Activated CD4-positive, alpha-beta T cell treated with anti-CD3 and anti-CD28 coated beads, Interleukin-2, amount 10 ng/mL, durations not matched to agents 24 days and 14 days (primary cell): ENCODE data around the gene EML4. TPM values are rescaled to one million over a fixed set of nuclear protein-coding genes. Genes with fewer than 3 reads are reported as not detected.

Source experiments
- DNase-seq: peaks from one replicate; pipeline ENCODE4 v3.0.0; 2022
- H3K27ac Mint-ChIP-seq: one replicate; pipeline ENCODE4 v1.8.0; 2022; ENCODE audit warnings: mild to moderate bottlenecking, mixed read lengths
- H3K27me3 Mint-ChIP-seq: one replicate; pipeline ENCODE4 v1.8.0; 2022; ENCODE audit warnings: mixed read lengths
- H3K36me3 Mint-ChIP-seq: one replicate; pipeline ENCODE4 v1.8.0; 2022; ENCODE audit warnings: low read depth, mild to moderate bottlenecking, mixed read lengths
- H3K4me1 Mint-ChIP-seq: one replicate; pipeline ENCODE4 v1.8.0; 2021; ENCODE audit warnings: mixed read lengths
- H3K4me3 Mint-ChIP-seq: one replicate; pipeline ENCODE4 v1.8.0; 2022; ENCODE audit warnings: mild to moderate bottlenecking, moderate library complexity, mixed read lengths
- H3K9me3 Mint-ChIP-seq: one replicate; pipeline ENCODE4 v1.8.0; 2021; ENCODE audit warnings: mixed read lengths
- intact Hi-C: fragments of 100-400 bp; cut with micrococcal nuclease; formaldehyde crosslinking; loops from one replicate; pipeline ENCODE4 v1.15.1; 2023
- total RNA-seq: library from RNA; stranded (reverse); gene quantifications from 2 replicates; pipeline ENCODE4 v1.2.3, GENCODE V29; 2022

EML4 gene
- total RNA-seq, 1 donor from 2014 or later = 51.3 TPM

DNA sequence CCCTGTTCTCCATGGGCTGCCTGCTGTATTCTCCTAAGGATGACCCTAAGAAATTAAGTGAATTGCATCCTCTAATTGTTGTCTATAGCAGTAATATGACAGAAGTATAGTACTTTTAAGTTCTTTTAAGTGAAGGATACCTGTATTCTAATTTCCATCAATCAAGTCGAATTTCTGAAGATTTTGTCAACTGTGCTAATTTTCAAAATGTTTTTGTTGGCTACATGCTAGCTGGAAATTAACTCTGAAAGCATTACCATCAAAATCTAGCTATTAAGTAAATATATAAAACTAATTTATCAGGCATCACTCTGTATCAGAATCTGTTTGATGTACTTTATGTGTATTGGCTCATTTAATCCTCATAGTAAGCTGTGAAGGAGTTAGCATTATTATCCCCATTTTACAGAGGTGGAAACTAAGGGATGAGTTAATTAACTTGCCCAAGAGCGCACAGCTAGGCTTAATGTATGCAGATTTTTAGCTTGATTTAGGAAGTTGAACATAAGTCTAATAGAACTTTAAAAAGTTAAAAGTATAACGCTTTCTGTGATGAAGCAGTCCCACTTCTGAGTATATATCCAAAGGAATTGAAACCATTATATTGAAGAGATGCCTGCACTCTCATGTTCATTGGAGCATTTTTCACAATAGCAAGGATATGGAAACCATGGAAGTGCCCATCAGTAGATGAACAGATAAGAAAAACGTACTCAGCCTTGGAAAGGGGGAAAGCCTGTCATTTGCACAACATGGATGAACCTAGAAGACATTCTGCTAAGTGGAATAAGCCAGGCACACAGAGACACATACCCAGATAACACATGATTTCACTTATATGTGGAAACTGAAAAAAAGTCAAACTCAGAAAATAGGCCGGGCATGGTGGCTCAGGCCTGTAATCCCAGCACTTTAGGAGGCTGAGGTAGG is 32.0 kb downstream of the EML4 start:
- H3K27me3 Mint-ChIP-seq = no peaks in the 10 kb centered on the region
- H3K4me3 Mint-ChIP-seq = no peak overlapping the region
- intact Hi-C loops = no loop called here
- no peak overlapping the region for H3K27ac Mint-ChIP-seq
- H3K9me3 Mint-ChIP-seq = no peaks in the 10 kb centered on the region
- no peak for DNase-seq
- H3K4me1 Mint-ChIP-seq = peaks cover 34% of the 10 kb centered on the region
- H3K36me3 Mint-ChIP-seq = peaks cover 11% of the 10 kb centered on the region

DNA sequence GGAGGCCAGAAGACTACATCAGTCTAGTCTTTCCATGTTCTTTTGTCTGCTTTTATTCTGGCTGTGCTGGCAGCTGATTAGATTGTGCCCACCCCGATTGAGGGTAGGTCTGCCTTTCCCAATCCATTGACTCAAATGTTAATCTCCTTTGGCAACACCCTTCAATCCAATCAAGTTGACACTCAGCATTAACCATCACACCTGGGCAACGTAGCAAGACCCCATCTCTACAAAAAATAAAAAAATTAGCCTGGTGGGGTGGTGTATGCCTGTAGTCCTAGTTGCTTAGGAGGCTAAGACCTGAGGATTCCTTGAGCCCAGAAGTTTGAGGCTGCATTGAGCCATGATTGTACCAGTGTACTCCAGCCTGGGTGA is 33.5 kb downstream of the EML4 start:
- DNase-seq = no peak
- peaks cover 27% of the 10 kb centered on the region for H3K4me1 Mint-ChIP-seq
- H3K27ac Mint-ChIP-seq = no peak overlapping the region
- H3K36me3 Mint-ChIP-seq = peaks cover 11% of the 10 kb centered on the region
- intact Hi-C loops = no loop called here
- H3K4me3 Mint-ChIP-seq = no peak overlapping the region
- no peaks in the 10 kb centered on the region for H3K27me3 Mint-ChIP-seq
- no peaks in the 10 kb centered on the region for H3K9me3 Mint-ChIP-seq

DNA sequence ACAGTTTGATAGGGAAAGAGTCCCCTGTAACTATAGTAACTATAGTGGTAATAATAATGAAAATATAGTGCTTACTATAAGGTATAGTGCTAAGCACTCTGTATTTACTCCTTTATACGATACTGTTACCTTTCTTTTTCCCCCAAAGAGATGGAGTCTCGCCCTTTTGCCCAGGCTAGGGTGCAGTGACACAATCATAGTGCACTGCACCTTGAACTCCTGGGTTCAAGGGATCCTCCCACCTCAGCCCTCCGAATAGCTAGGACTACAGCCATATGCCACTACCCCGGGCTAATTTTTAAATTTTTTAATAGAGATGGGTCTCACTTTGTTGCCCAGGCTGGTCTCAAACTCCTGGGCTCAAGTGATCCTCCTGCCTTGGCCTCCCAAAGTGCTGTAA is 34.6 kb downstream of the EML4 start:
- Mint-ChIP-seq H3K27me3 (no peaks in the 10 kb centered on the region), H3K4me1 (peaks cover 17% of the 10 kb centered on the region)
- intact Hi-C loops = no loop called here

DNA sequence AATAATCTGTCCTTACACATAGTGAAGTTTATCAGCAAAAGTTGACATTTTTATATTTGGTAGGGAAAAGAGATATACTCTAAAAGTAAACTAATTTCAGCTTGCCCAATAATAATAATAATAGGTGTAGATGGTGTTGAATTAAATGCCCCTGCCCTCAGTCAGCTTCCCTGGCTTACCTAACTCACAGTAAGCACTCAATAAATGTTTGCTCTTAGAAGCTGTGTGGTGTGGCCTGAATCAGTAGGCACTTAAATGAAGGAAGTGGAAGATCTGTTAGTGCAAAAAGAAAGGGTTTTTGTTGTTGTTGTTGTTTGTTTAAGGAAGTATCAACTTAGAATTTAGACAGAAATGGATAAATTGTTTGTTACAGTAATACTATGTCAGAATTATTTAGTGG is 36.2 kb downstream of the EML4 start:
- Mint-ChIP-seq H3K4me3 (no peak overlapping the region), H3K27ac (no peak overlapping the region), H3K36me3 (peaks cover 6% of the 10 kb centered on the region), H3K27me3 (no peaks in the 10 kb centered on the region), H3K9me3 (no peaks in the 10 kb centered on the region), H3K4me1 (peaks cover 12% of the 10 kb centered on the region)
- DNase-seq = no peak
- intact Hi-C loops = no loop called here

More for the DNA sequence above, 34.6 kb downstream of the EML4 start:
- no peaks in the 10 kb centered on the region for H3K9me3 Mint-ChIP-seq
- H3K27ac Mint-ChIP-seq = no peak overlapping the region
- H3K36me3 Mint-ChIP-seq = peaks cover 8% of the 10 kb centered on the region
- H3K4me3 Mint-ChIP-seq = no peak overlapping the region
- no peak for DNase-seq

DNA sequence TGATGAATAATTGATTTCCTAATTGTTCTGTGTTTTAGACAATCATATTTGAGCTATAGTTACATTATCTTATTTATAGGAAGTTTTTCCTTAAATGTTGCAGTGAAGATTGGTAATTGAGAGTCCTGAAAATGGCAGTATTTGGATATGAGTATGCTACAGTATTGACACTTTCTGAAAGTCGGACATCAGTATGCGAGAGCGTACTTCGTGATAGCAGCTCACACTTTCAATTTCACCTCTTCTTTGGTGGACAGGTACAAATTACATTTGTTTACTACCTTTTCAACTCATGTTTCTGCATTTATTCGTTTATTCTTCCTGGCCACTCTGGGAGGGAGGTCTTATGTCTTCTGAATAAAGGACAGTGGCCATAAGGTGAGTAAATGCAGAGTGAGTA is 38.7 kb downstream of the EML4 start:
- no peaks in the 10 kb centered on the region for H3K27me3 Mint-ChIP-seq
- H3K27ac Mint-ChIP-seq = no peak overlapping the region
- no peak overlapping the region for H3K4me3 Mint-ChIP-seq
- peaks cover 12% of the 10 kb centered on the region for H3K36me3 Mint-ChIP-seq
- no peak for DNase-seq
- H3K9me3 Mint-ChIP-seq = no peaks in the 10 kb centered on the region
- H3K4me1 Mint-ChIP-seq = peaks cover 12% of the 10 kb centered on the region
- intact Hi-C loops = no loop called here

GRCh38 chr2:42210203-42210602 is 41.0 kb downstream of the EML4 start:
- Mint-ChIP-seq H3K9me3 (no peaks in the 10 kb centered on the region), H3K4me1 (peaks cover 12% of the 10 kb centered on the region), H3K4me3 (no peak overlapping the region), H3K27ac (no peak overlapping the region), H3K27me3 (no peaks in the 10 kb centered on the region), H3K36me3 (peaks cover 12% of the 10 kb centered on the region)
- intact Hi-C loops = no loop called here
- DNase-seq = no peak

GRCh38 chr2:42211291-42211690 is 42.1 kb downstream of the EML4 start:
- intact Hi-C loops = no loop called here
- DNase-seq = no peak
- no peaks in the 10 kb centered on the region for H3K9me3 Mint-ChIP-seq
- peaks cover 9% of the 10 kb centered on the region for H3K36me3 Mint-ChIP-seq
- H3K27ac Mint-ChIP-seq = no peak overlapping the region
- no peak overlapping the region for H3K4me3 Mint-ChIP-seq
- H3K4me1 Mint-ChIP-seq = peaks cover 9% of the 10 kb centered on the region
- no peaks in the 10 kb centered on the region for H3K27me3 Mint-ChIP-seq

GRCh38 chr2:42214669-42215068 is 45.5 kb downstream of the EML4 start:
- peaks cover 19% of the 10 kb centered on the region for H3K4me1 Mint-ChIP-seq
- intact Hi-C loops = no loop called here
- H3K27me3 Mint-ChIP-seq = no peaks in the 10 kb centered on the region
- H3K4me3 Mint-ChIP-seq = no peak overlapping the region
- no peak for DNase-seq
- H3K27ac Mint-ChIP-seq = no peak overlapping the region
- H3K36me3 Mint-ChIP-seq = peaks cover 14% of the 10 kb centered on the region
- H3K9me3 Mint-ChIP-seq = no peaks in the 10 kb centered on the region

- Mint-ChIP-seq H3K4me1 (peaks cover 19% of the 10 kb centered on the region), H3K27ac (no peak overlapping the region), H3K9me3 (no peaks in the 10 kb centered on the region), H3K4me3 (no peak overlapping the region), H3K36me3 (peaks cover 12% of the 10 kb centered on the region), H3K27me3 (no peaks in the 10 kb centered on the region)
- no peak for DNase-seq
- intact Hi-C loops = no loop called here
These were observed 47.5 kb downstream of the EML4 start for GRCh38 chr2:42216694-42217093.

DNA sequence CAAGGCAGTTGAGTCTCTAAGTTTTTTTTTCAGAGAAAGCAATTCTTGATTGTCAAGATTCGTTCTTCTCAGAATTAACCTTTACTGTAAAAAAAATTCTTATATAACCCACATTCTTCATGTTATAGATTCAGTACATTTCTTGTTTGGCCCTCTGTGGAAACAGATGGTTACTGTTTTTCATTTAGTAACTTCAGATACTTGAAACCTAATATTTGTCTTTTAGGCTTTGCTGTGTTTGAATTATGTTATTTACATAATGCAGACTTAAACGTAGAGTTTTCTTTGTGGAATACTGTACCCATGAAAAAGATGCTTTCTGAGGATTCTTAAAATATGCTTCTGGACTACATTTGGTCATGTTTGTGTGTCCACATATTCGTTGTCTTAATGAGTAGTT is 48.2 kb downstream of the EML4 start:
- Mint-ChIP-seq H3K27ac (no peak overlapping the region), H3K9me3 (no peaks in the 10 kb centered on the region), H3K4me3 (no peak overlapping the region), H3K36me3 (peaks cover 12% of the 10 kb centered on the region), H3K27me3 (no peaks in the 10 kb centered on the region), H3K4me1 (peaks cover 19% of the 10 kb centered on the region)
- intact Hi-C loops = no loop called here
- no peak for DNase-seq

GRCh38 chr2:42217914-42218313 is 48.8 kb downstream of the EML4 start:
- Mint-ChIP-seq H3K4me3 (no peak overlapping the region), H3K4me1 (peaks cover 19% of the 10 kb centered on the region), H3K36me3 (peaks cover 12% of the 10 kb centered on the region), H3K9me3 (no peaks in the 10 kb centered on the region), H3K27me3 (no peaks in the 10 kb centered on the region), H3K27ac (no peak overlapping the region)
- intact Hi-C loops = no loop called here
- no peak for DNase-seq

GRCh38 chr2:42218712-42219111 is 49.6 kb downstream of the EML4 start:
- H3K4me1 Mint-ChIP-seq = peaks cover 25% of the 10 kb centered on the region
- H3K27me3 Mint-ChIP-seq = no peaks in the 10 kb centered on the region
- no peak overlapping the region for H3K4me3 Mint-ChIP-seq
- no peak overlapping the region for H3K27ac Mint-ChIP-seq
- H3K36me3 Mint-ChIP-seq = peaks cover 14% of the 10 kb centered on the region
- no peak for DNase-seq
- intact Hi-C loops = no loop called here
- no peaks in the 10 kb centered on the region for H3K9me3 Mint-ChIP-seq

DNA sequence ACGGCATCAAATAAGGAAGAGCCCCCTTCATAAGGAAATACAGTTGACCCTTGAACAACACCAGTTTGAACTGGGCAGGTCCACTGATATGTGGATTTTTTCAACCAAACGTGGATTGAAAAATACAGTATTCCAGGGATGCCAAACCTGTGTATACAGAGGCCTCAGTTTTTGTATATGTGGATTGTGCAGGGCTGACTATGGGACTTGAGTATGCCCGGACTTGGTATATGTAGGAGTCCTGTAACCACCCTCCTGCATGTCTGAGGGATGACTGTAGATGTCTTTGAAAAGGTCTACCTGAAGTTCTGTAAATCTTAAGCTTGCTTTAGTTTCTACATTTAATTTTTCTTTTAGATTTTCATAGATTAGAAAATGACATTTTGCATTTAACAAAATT is 50.0 kb downstream of the EML4 start:
- intact Hi-C loops = no loop called here
- H3K9me3 Mint-ChIP-seq = no peaks in the 10 kb centered on the region
- H3K4me1 Mint-ChIP-seq = peaks cover 26% of the 10 kb centered on the region
- no peak overlapping the region for H3K27ac Mint-ChIP-seq
- no peaks in the 10 kb centered on the region for H3K27me3 Mint-ChIP-seq
- no peak overlapping the region for H3K4me3 Mint-ChIP-seq
- no peak for DNase-seq
- H3K36me3 Mint-ChIP-seq = peaks cover 14% of the 10 kb centered on the region

- intact Hi-C loops = no loop called here
- no peak for DNase-seq
- peaks cover 32% of the 10 kb centered on the region for H3K4me1 Mint-ChIP-seq
- H3K27ac Mint-ChIP-seq = no peak overlapping the region
- H3K4me3 Mint-ChIP-seq = no peak overlapping the region
- H3K27me3 Mint-ChIP-seq = no peaks in the 10 kb centered on the region
- H3K9me3 Mint-ChIP-seq = no peaks in the 10 kb centered on the region
- H3K36me3 Mint-ChIP-seq = peaks cover 17% of the 10 kb centered on the region
These were observed 51.4 kb downstream of the EML4 start for GRCh38 chr2:42220566-42220965.
